Endothelial cell of umbilical vein (primary cell): ENCODE data around the gene CD207.
"Not testable (repeated sequence)": the region's sequence is repeated elsewhere in the genome, so short reads cannot be mapped to it uniquely, and the experiment has no call there.

Experiments used
- EZH2 ChIP-seq: IDR thresholded peaks from 2 replicates; pipeline ENCODE4 v1.6.1; 2012; ENCODE audit warnings: borderline replicate concordance, low read depth, mild to moderate bottlenecking, moderate library complexity, low read length, inconsistent platforms; ENCODE audit not compliant: severe bottlenecking
- FOS ChIP-seq: IDR thresholded peaks from 2 replicates; pipeline ENCODE4 v1.6.1; 2011; ENCODE audit warnings: mild to moderate bottlenecking, low read length, moderate library complexity, borderline replicate concordance; ENCODE audit not compliant: insufficient read depth
- JUN ChIP-seq: IDR thresholded peaks from 2 replicates; pipeline ENCODE4 v1.6.1; 2011; ENCODE audit warnings: borderline replicate concordance, low read depth; ENCODE audit not compliant: insufficient read length, insufficient read depth
- MYC ChIP-seq: IDR thresholded peaks from one replicate; pipeline ENCODE4 v1.6.1; 2011; ENCODE audit warnings: mild to moderate bottlenecking, low read depth, low read length
- POLR2A ChIP-seq: IDR thresholded peaks from 2 replicates; pipeline ENCODE4 v1.6.1; 2012; ENCODE audit warnings: low read depth, mild to moderate bottlenecking, control low read depth, low read length
- POLR2AphosphoS5 ChIP-seq: IDR thresholded peaks from 2 replicates; pipeline ENCODE4 v1.6.1; 2012; ENCODE audit warnings: low read depth, mild to moderate bottlenecking, control low read depth, low read length, moderate library complexity; ENCODE audit not compliant: insufficient read depth
- TF ChIP-seq, protein P1 (sequence below), 2 donors: IDR thresholded peaks; 1 replicate in 1 of 2; 2 replicates in 1 of 2; pipeline ENCODE4 v1.5.1; 2011; ENCODE audit warnings: low read length in 2 of 2, mild to moderate bottlenecking in 2 of 2, moderate library complexity in 2 of 2, control low read depth in 1 of 2, inconsistent platforms in 1 of 2, low read depth in 1 of 2; ENCODE audit not compliant: insufficient read depth in 1 of 2; ENCODE audit errors: extremely low read depth in 1 of 2
- TF ChIP-seq, protein P2 (sequence below): IDR thresholded peaks from 2 replicates; pipeline ENCODE4 v1.6.1; 2011; ENCODE audit not compliant: insufficient read depth, insufficient read length

DNA sequence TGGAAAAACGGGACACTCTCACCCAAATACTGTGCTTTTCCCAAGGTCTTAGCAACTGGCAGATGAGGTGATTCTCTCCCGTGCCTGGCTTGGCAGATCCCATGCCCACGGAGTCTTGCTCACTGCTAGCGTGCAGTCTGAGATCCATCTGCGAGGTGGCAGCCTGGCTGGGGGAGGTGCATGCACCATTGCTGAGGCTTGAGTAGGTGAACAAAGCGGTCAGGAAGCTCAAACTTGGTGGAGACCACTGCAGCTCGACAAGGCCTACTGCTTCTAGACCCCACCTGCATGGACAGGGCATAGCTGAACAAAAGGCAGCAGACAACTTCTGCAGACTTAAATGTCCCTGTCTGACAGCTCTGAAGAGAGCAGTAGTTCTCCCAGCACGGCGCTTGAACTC is 40.5 kb upstream of the CD207 start:
- TF ChIP-seq, protein P1, sequence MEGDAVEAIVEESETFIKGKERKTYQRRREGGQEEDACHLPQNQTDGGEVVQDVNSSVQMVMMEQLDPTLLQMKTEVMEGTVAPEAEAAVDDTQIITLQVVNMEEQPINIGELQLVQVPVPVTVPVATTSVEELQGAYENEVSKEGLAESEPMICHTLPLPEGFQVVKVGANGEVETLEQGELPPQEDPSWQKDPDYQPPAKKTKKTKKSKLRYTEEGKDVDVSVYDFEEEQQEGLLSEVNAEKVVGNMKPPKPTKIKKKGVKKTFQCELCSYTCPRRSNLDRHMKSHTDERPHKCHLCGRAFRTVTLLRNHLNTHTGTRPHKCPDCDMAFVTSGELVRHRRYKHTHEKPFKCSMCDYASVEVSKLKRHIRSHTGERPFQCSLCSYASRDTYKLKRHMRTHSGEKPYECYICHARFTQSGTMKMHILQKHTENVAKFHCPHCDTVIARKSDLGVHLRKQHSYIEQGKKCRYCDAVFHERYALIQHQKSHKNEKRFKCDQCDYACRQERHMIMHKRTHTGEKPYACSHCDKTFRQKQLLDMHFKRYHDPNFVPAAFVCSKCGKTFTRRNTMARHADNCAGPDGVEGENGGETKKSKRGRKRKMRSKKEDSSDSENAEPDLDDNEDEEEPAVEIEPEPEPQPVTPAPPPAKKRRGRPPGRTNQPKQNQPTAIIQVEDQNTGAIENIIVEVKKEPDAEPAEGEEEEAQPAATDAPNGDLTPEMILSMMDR (IDR thresholded peaks at IDR 0.05; ENCODE audit: extremely low read depth in 1 of 2, insufficient read depth in 1 of 2, low read depth in 1 of 2, low read length in 2 of 2) = not testable (repeated sequence)
- TF ChIP-seq POLR2AphosphoS5, POLR2A, EZH2, MYC, FOS, JUN: not testable (repeated sequence)
- TF ChIP-seq, protein P2, sequence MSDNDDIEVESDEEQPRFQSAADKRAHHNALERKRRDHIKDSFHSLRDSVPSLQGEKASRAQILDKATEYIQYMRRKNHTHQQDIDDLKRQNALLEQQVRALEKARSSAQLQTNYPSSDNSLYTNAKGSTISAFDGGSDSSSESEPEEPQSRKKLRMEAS = not testable (repeated sequence)
